ENCODE data around the gene KIF23. TPM values are rescaled to one million over a fixed set of nuclear protein-coding genes. Genes with fewer than 3 reads are reported as not detected.

Gene KIF23
- total and polyA plus RNA-seq, 2 of the 4 experiments (the other 2 are of a cell fraction): 37.7 to 56.1 TPM

DNA sequence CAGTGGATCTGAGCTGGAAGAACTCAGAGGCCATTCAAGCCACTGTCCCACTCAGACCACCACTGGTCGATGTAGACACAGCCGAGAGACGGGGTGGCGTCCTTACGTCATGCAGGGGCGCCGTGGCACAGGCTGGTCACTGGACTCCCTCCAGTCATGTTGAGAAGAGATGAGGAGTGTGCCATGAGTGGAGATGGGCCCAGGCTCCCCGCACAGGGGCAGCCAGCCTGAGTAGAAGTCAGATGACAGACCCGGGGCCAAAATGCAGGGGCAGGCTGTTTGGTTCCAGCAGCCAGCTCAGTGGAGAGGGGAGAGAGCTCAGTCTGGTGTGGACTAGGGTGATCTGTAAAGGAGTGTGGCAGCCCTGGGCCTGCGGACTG, 33.4 kb upstream of the KIF23 start:
- ChIA-PET POLR2A (ENCODE audit: unreplicated experiment) (no interaction called here), CTCF (interaction anchor here (0.7 kb wide), 1 partner anchor 48 kb away, joined by 4 read pairs; no protein-coding TSS in a partner anchor)
- Histone ChIP-seq H3K4me3 (ENCODE audit: insufficient read depth, low read depth, low read length) (no peak overlapping the region), H2BK5ac (ENCODE audit: low read depth, low read length, poor library complexity, severe bottlenecking) (no peak overlapping the region), H4K8ac (ENCODE audit: low read depth in 2 of 2, low read length in 2 of 2) (no peak overlapping the region), H3K9me3 (ENCODE audit: control insufficient read depth, insufficient read depth, low read length) (no peaks in the 10 kb centered on the region), H3K4me1 (ENCODE audit: control insufficient read depth, insufficient read depth, low read length) (no peaks in the 10 kb centered on the region), H3K27ac (ENCODE audit: insufficient read depth, low read length) (no peak overlapping the region), H2BK20ac (ENCODE audit: low read depth, low read length) (no peak overlapping the region), H3K23ac (ENCODE audit: low read depth, low read length) (no peak overlapping the region), H2AFZ (replicated peaks; ENCODE audit: low read length, poor library complexity) (no peak overlapping the region), H3K14ac (replicated peaks; ENCODE audit: low read depth, low read length) (no peak overlapping the region; the same call in 1 of the 2 replicates), H3K18ac (ENCODE audit: low read depth, low read length) (no peak overlapping the region), H3K56ac (ENCODE audit: extremely low read depth, insufficient read depth, low read length) (no peak overlapping the region), H2AK5ac (ENCODE audit: low read depth, low read length) (no peak overlapping the region), H3K9me1 (ENCODE audit: insufficient read depth, low read length) (peaks cover 3% of the 10 kb centered on the region), H3K79me1 (ENCODE audit: low read depth in 1 of 2, low read length in 2 of 2) (peaks cover 0 to 2% of the 10 kb centered on the region in 2 experiments; a peak in 2 of 4 replicates), H4K20me1 (ENCODE audit: insufficient read depth, low read length) (peaks cover 3% of the 10 kb centered on the region), H3K4ac (ENCODE audit: low read depth, low read length) (no peak overlapping the region), H3K36me3 (ENCODE audit: control insufficient read depth, insufficient read depth, low read length) (no peaks in the 10 kb centered on the region), H3K27me3 (ENCODE audit: control insufficient read depth, insufficient read depth, low read length) (no peaks in the 10 kb centered on the region), H2BK120ac (ENCODE audit: low read depth, low read length) (no peak overlapping the region), H2BK15ac (ENCODE audit: low read depth, low read length) (no peak overlapping the region), H3K9ac (ENCODE audit: low read depth, low read length) (no peak overlapping the region), H4K91ac (ENCODE audit: insufficient read depth, low read depth, low read length) (no peak overlapping the region), H4K5ac (ENCODE audit: low read depth, low read length) (no peak overlapping the region), H3K4me2 (ENCODE audit: low read depth, low read length) (no peak overlapping the region), H2AK9ac (replicated peaks; ENCODE audit: low read depth, low read length, poor library complexity) (no peak overlapping the region)
- intact Hi-C loops (cut with micrococcal nuclease) (no loop called here), in situ Hi-C loops (cut with MboI; ENCODE audit: low sequenced_read_pairs) (no loop called here), dilution Hi-C loops (cut with HindIII; ENCODE audit: low sequenced_read_pairs, unreplicated experiment) (no loop called here)
- ATAC-seq (ENCODE audit: low read depth): no peak
- BruUV-seq (replicated peaks): no TSS peak
- DNase-seq: no peak
- WGBS, 2 experiments (ENCODE audit: extremely low coverage in 2 of 2, insufficient read length in 1 of 2): no CpG with 5 or more reads among the region's 10 CpGs
- TF ChIP-seq NFE2L2 (IDR thresholded peaks at IDR 0.05; ENCODE audit: low read depth, low read length) (no peak), ELK1 (IDR thresholded peaks at IDR 0.05; ENCODE audit: borderline replicate concordance, low read depth, low read length) (no peak), FOS (IDR thresholded peaks at IDR 0.05; ENCODE audit: low read depth, low read length) (no peak), CEBPB (IDR thresholded peaks at IDR 0.05; ENCODE audit: low read depth, low read length) (no peak), USF2 (IDR thresholded peaks at IDR 0.05; ENCODE audit: low read depth, low read length) (no peak), CTCF (conservative IDR thresholded peaks at IDR 0.05; ENCODE audit: low read depth, low read length) (no peak), RFX5 (IDR thresholded peaks at IDR 0.05; ENCODE audit: low read depth, low read length) (no peak), MXI1 (IDR thresholded peaks at IDR 0.05; ENCODE audit: borderline replicate concordance, low read depth, low read length) (no peak), RCOR1 (IDR thresholded peaks at IDR 0.05; ENCODE audit: insufficient replicate concordance, low read length) (no peak), MAZ (IDR thresholded peaks at IDR 0.05; ENCODE audit: borderline replicate concordance, low read depth, low read length) (no peak), POLR2A (IDR thresholded peaks at IDR 0.05; ENCODE audit: low read depth, low read length) (no peak), CHD1 (IDR thresholded peaks at IDR 0.05; ENCODE audit: low read depth, low read length) (no peak)

All from IMR-90 (cell line).